ENCODE data around the gene HERPUD1. TPM values are rescaled to one million over a fixed set of nuclear protein-coding genes. Genes with fewer than 3 reads are reported as not detected.
A peak's percentile ranks its signal among the peaks of the same experiment; 100 is the strongest.

Gene HERPUD1
- total and polyA plus RNA-seq, 2 of the 13 experiments (the other 11 are each of a cell fraction or from before 2014, with no cell fraction given) = 96.2 to 323 TPM

- TF ChIP-seq CERS6 (CRISPR knock-in tag; IDR thresholded peaks at IDR 0.05) (no peak), ZNF746 (CRISPR knock-in tag; IDR thresholded peaks at IDR 0.05) (peak; percentile 22; the same call in 1 of the 2 replicates), ERF (CRISPR knock-in tag; IDR thresholded peaks at IDR 0.05) (peak; percentile 75), PBX3 (CRISPR knock-in tag; IDR thresholded peaks at IDR 0.05; ENCODE audit: borderline replicate concordance) (peak; percentile 51), ZNF235 (CRISPR knock-in tag; IDR thresholded peaks at IDR 0.05; ENCODE audit: borderline replicate concordance) (0 out of 2 replicates have a peak, but pooled peaks have one; percentile 42), ZFY (CRISPR knock-in tag; IDR thresholded peaks at IDR 0.05) (peak; percentile 65), ZSCAN9 (CRISPR knock-in tag; IDR thresholded peaks at IDR 0.05; ENCODE audit: borderline replicate concordance) (peak; percentile 60; the same call in 1 of the 2 replicates), ZNF646 (CRISPR knock-in tag; IDR thresholded peaks at IDR 0.05) (no peak), ZNF18 (CRISPR knock-in tag; IDR thresholded peaks at IDR 0.05; ENCODE audit: insufficient replicate concordance) (no peak), KAT2B (IDR thresholded peaks at IDR 0.05; ENCODE audit: borderline replicate concordance, low read depth, low read length) (no peak), ATF3 (CRISPR knock-in tag; IDR thresholded peaks at IDR 0.05) (no peak), ZNF605 (CRISPR knock-in tag; IDR thresholded peaks at IDR 0.05) (peak; percentile 76), TBP (CRISPR knock-in tag; IDR thresholded peaks at IDR 0.05) (no peak)
- TF ChIP-seq, protein P1, sequence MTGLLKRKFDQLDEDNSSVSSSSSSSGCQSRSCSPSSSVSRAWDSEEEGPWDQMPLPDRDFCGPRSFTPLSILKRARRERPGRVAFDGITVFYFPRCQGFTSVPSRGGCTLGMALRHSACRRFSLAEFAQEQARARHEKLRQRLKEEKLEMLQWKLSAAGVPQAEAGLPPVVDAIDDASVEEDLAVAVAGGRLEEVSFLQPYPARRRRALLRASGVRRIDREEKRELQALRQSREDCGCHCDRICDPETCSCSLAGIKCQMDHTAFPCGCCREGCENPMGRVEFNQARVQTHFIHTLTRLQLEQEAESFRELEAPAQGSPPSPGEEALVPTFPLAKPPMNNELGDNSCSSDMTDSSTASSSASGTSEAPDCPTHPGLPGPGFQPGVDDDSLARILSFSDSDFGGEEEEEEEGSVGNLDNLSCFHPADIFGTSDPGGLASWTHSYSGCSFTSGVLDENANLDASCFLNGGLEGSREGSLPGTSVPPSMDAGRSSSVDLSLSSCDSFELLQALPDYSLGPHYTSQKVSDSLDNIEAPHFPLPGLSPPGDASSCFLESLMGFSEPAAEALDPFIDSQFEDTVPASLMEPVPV (CRISPR knock-in tag; IDR thresholded peaks at IDR 0.05) = peak; percentile 49; the same call in 1 of the 2 replicates
Observed at GRCh38 chr16:56988948-56989945, 57.3 kb downstream of the HERPUD1 start, which contains the start of gene NLRC5 (continued).
